Measurements from ENCODE around the gene ELMOD3. TPM values are rescaled to one million over a fixed set of nuclear protein-coding genes. Genes with fewer than 3 reads are reported as not detected.

Gene ELMOD3
- total and polyA plus RNA-seq, 2 of the 8 experiments (the other 6 are each of a cell fraction or from before 2014, with no cell fraction given), result 8.5 to 10.2 TPM

GRCh38 chr2:85319796-85320195, 34.8 kb upstream of the ELMOD3 start:
- Histone ChIP-seq H4K8ac (ENCODE audit: extremely low read depth, insufficient read depth, low read length) (no peak overlapping the region), H3K14ac (ENCODE audit: insufficient read length) (no peak overlapping the region), H4K5ac (ENCODE audit: insufficient read length, low read depth, low read length) (no peak overlapping the region), H3K9me3 (ENCODE audit: insufficient read depth in 2 of 2, low read depth in 1 of 2, low read length in 1 of 2) (no peaks in the 10 kb centered on the region), H3K18ac (ENCODE audit: extremely low read depth, low read length) (no peak overlapping the region), H2AK5ac (ENCODE audit: low read depth, low read length) (no peak overlapping the region), H3K36me3 (ENCODE audit: control insufficient read depth in 2 of 4, insufficient read depth in 4 of 4, low read length in 3 of 4) (peaks cover 17 to 52% (median 32%) of the 10 kb centered on the region in 4 experiments), H3K23ac (ENCODE audit: insufficient read length) (no peak overlapping the region), H2BK120ac (replicated peaks; ENCODE audit: low read depth, low read length) (no peak overlapping the region), H2AFZ (ENCODE audit: low read length) (no peak overlapping the region), H3K56ac (replicated peaks; ENCODE audit: insufficient read length, low read depth, low read length) (no peak overlapping the region), H3K4me1 (replicated peaks in 1 of 4; ENCODE audit: control insufficient read depth in 3 of 4, insufficient read depth in 4 of 4, low read length in 3 of 4) (no peaks in the 10 kb centered on the region), H3K79me1 (ENCODE audit: low read depth, low read length) (peaks cover 8% of the 10 kb centered on the region), H3K27me3 (replicated peaks in 1 of 4; ENCODE audit: control insufficient read depth in 3 of 4, extremely low read depth in 1 of 4, insufficient read depth in 3 of 4, low read length in 3 of 4) (no peaks in the 10 kb centered on the region), H3K4me2 (ENCODE audit: insufficient read depth in 1 of 2, low read depth in 2 of 2, low read length in 2 of 2) (no peak overlapping the region), H4K20me1 (replicated peaks in 1 of 2; ENCODE audit: control insufficient read depth in 1 of 2, insufficient read depth in 2 of 2, low read length in 2 of 2) (peaks cover 3 to 11% of the 10 kb centered on the region in 2 experiments), H4K91ac (replicated peaks; ENCODE audit: insufficient read length, low read length) (no peak overlapping the region), H3K27ac (ENCODE audit: low read depth, low read length) (no peak overlapping the region), H3K4ac (replicated peaks; ENCODE audit: insufficient read length, low read depth, low read length) (no peak overlapping the region), H2BK5ac (ENCODE audit: low read depth, low read length) (no peak overlapping the region), H3K23me2 (ENCODE audit: low read depth, low read length) (no peaks in the 10 kb centered on the region), H3K79me2 (ENCODE audit: control insufficient read depth in 1 of 2, insufficient read depth in 2 of 2, low read length in 2 of 2) (no peaks in the 10 kb centered on the region; a peak in 1 of 4 replicates), H2BK20ac (ENCODE audit: low read length) (no peak overlapping the region), H2BK12ac (ENCODE audit: low read depth, low read length) (no peak overlapping the region), H3K4me3 (ENCODE audit: extremely low read depth in 1 of 4, insufficient read depth in 2 of 4, low read depth in 3 of 4, low read length in 4 of 4) (no peak overlapping the region), H3K9ac (replicated peaks in 1 of 4; ENCODE audit: extremely low read depth in 1 of 4, low read depth in 3 of 4, low read length in 3 of 4) (no peak overlapping the region), H2BK15ac (ENCODE audit: low read length) (no peak overlapping the region)
- FAIRE-seq (no peak), DNase-seq (ENCODE audit: low read depth in 1 of 2, low spot score in 2 of 2) (no peak)
- ChIA-PET POLR2A (ENCODE audit: partially characterized antibody) (interaction anchor here (0.9 to 9.1 kb wide), 6 partner anchors 6 to 222 kb away, joined by 3 to 70 read pairs (median 6); partner anchors contain the start of genes ELMOD3, MAT2A and TGOLN2), CTCF (ENCODE audit: partially characterized antibody) (interaction anchor here (0.7 to 2.0 kb wide), 8 partner anchors 10 to 259 kb away, joined by 3 to 8 read pairs (median 3); no protein-coding TSS in a partner anchor)
- WGBS, 2 experiments (ENCODE audit: extremely low coverage in 1 of 2, insufficient coverage in 1 of 2, insufficient read length in 1 of 2, insufficient replicate concordance in 2 of 2, low coverage in 1 of 2, low lambda C conversion rate in 2 of 2, missing lambda C conversion rate in 1 of 2), result 98% methylated on average over 4 of the region's 4 CpGs; no CpG with 5 or more reads in 1 of the 2 experiments
- TF ChIP-seq KDM4A (IDR thresholded peaks at IDR 0.05; ENCODE audit: low read depth, low read length, severe bottlenecking), result no peak
- TF ChIP-seq EP300 (IDR thresholded peaks at IDR 0.05; ENCODE audit: borderline replicate concordance in 1 of 2, low read depth in 2 of 2, low read length in 2 of 2), result no peak
- TF ChIP-seq TEAD4 (IDR thresholded peaks at IDR 0.05; ENCODE audit: low read depth, low read length), result no peak
- no peak for TF ChIP-seq SRF (IDR thresholded peaks at IDR 0.05; ENCODE audit: low read depth, low read length)
- TF ChIP-seq TAF7 (optimal IDR thresholded peaks at IDR 0.05; ENCODE audit: borderline replicate concordance, low read depth, low read length), result no peak
- no peak for TF ChIP-seq ZNF274 (IDR thresholded peaks at IDR 0.05; ENCODE audit: borderline replicate concordance, extremely low read depth, low read length)
- TF ChIP-seq ATF2 (IDR thresholded peaks at IDR 0.05; ENCODE audit: low read length), result no peak
- TF ChIP-seq CHD1 (IDR thresholded peaks at IDR 0.05; ENCODE audit: low read depth, low read length), result no peak
- no peak for TF ChIP-seq USF2 (IDR thresholded peaks at IDR 0.05; ENCODE audit: low read length)
- no peak for TF ChIP-seq FOSL1 (IDR thresholded peaks at IDR 0.05; ENCODE audit: insufficient read depth, low read depth, low read length)

Data from H1 (cell line).